NCI-H460 (cell line): Measurements from ENCODE around the gene PPP3CB. TPM values are rescaled to one million over a fixed set of nuclear protein-coding genes. Genes with fewer than 3 reads are reported as not detected.

Source experiments
- DNase-seq: peaks from one replicate; pipeline ENCODE4 v3.0.0-alpha.2; 2016; ENCODE audit warnings: low read depth; ENCODE audit errors: extremely low read depth
- polyA plus RNA-seq: library from polyadenylated mRNA; depleted of rRNA; stranded (reverse); fragments of >200 nt; gene quantifications from 2 replicates; pipeline ENCODE4 v1.2.3, GENCODE V29; 2014; cell fraction: nucleus; rRNA removed
- total RNA-seq: library from RNA; depleted of rRNA; stranded (reverse); fragments of >200 nt; shearing (Covaris generic); gene quantifications from 2 replicates; pipeline ENCODE4 v1.2.3, GENCODE V29; 2014; rRNA removed

The PPP3CB gene
- 15.3 and 17.1 TPM in 2 replicates for total RNA-seq
- polyA plus RNA-seq: 17.0 and 24.6 TPM in 2 replicates

DNA sequence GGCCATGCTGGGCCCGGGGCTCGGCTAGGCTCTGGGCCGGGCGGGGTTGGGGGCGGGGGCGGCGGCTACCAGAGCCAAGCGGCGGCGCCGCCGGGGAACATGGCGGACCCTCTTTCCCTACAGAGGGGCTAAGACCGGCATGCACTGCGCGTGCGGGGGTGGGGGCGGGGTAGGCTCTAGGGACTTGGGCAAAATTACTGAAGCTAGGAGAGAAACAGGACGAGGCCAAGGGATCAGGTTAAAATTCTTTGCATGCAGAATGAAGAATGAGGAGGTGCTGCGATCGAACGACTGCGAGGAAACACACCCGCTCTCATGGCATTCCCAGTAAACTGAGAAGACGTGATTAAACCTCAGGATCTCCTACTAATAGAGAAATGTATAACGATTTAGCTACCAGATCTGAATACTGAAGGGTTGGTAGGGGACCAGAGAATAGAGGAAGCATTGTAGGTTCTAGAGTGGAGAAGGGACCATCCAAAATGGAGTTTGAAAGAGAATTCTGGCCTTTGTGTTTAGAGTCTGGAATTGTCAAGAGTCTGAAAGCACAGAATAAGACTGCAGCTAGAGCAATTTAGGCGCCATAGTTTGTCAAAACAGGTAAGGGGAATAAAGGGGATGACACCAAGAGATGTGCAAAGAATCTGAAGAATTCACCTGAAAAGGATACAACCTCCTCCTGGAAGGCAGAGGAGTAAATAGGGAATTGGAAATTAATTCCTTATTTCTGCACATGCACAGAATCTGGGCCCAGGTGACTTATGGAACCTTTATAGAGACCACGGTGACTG, at the start of gene PPP3CB:
Gene PPP3CB, minus strand, starts transcription at position 141 of the 791 bp plus-strand sequence. Its CDS starts 135 bp downstream, at position 6.
- peak; percentile 95 for DNase-seq

DNA sequence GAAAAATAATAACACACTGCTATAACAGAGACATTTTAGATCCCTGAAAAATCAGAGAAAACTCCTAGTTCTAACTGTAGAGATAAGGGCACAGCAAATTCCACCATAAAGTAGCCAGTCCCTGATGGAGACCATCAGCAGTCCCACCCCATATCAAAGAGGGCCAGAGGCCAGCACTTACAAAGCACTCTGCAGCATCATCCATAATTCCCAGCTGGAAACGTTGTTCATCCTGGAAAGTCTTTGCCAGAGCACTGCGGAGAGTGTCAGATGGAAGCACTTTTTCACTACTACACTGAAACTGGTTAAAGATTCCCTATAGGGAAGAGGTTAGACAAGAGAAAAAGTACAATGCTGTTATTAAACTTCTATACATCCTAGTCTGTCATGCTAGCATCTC, 49.5 kb upstream of the PPP3CB start:
- no peak for DNase-seq

DNA sequence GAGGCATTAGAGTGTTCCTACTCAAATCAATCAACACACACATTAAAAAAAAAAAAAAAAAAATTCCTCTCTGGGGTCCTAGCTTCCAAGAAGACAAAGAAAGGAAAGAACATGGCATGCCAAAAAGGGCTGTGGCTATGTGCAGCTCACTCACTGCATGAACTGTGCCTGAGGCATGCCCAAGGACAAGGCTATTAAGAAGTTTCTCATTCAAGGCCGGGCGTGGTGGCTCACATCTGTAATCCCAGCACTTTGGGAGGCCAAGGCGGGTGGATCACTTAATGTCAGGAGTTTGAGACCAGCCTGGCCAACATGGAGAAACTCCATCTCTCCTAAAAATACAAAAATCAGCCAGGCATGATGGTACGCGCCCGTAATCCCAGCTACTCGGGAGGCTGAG, 41.9 kb upstream of the PPP3CB start:
- no peak for DNase-seq

DNA sequence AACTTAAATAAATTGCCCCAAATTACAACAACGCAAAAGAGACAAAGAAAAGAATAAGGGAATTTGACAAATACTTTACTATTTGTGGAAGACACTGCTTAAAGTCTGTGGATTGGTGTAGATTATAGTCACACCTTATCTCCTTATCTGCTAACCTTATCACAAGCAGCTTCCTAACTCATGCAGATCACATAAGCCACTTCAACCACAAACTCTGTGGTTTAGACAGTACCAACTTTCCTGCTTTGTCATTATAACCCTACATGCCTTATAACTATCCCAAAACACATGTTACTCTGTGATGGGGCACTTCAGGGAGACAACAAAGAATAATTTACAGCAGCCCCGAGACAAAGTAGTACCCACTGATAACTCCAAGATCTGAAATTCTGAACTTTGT, 41.5 kb upstream of the PPP3CB start:
- no peak for DNase-seq

DNA sequence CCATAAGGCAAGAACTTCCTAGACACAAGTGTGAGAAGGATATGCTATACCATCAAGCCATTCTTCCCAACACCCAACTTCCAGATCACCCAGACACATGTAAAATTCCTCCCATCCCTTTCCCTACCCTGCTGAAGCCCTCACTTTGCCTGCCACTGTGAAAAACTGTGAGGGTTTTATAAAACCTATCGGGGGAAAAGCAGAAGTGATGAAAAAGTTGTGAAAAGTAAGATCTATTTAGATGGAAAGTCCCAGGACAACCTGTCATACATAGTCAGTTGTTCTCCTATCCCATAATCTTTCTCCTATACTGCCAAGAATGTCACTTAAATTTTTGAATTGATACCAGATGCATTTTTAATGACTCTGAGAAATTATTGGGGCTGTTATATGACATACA, 39.0 kb upstream of the PPP3CB start:
- DNase-seq: no peak

DNA sequence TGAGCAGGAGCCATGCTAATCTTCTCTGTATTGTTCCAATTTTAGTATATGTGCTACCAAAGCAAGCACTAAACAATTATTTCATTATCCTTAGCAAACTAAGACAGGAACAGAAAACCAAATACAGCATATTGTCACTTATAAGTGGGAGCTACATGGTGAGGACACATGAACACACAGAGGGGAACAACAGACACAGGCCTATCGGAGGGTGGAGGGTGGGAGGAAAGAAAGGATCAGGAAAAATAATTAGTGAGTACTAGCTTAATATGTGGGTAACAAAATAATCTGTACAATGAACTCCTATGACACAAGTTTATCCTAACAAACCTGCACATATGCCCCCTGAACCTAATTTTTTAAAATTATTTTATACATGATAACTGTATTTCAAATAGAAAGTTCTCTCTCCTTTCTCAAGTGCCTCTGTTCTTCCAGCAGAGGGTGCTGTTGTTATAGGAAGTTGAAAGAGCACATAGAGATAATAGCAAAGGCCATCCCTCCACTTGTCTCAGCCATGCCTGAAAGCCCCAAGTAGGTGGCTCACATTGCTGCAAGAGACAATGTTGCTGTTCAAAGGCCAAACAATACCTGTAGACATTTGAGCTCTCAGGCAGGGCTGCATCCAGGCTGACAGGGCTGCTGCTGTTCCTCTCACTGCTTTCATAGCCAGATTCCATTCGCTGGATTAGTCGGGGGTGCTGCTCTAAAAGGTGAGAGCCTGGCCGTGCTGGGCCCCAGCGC, 33.4 kb upstream of the PPP3CB start:
- DNase-seq: peak; percentile 80

DNA sequence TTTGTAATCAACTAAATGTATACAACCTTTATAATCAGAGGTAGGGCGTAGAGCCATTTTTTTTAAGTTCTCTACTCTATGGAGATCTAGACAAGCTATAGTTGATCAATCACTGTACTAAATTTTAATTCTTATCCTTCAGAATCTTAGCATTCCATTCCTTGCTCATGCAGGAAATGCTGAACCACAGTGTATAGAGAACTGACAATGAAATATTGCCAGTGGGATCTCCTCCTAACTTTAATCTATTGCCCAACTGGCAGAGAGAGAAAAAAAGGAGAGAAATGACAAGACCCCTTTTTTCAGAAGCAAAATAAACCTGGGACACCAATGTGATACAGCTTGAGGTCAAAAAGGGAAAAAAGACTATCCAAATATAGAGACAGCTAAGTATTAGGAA, 26.4 kb upstream of the PPP3CB start:
- DNase-seq: no peak

DNA sequence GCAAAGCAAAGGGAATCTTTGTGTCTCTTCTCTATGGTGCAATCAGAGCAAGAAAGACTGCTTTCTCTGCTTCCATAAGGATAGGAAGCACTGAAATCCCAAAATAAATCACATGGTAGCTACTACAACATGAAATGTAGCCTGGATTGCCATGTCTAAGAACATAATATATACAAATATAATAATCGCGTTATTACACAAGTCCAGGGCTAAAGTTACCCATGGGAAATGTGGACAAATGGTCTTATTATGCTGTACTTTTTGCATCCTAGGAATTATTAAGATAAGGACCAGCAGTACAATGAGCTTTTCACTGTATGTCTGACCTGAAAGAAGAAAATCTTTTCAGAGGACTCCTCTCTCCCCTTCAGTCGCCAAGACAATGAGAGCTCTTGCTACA, 23.5 kb upstream of the PPP3CB start:
- DNase-seq: no peak

DNA sequence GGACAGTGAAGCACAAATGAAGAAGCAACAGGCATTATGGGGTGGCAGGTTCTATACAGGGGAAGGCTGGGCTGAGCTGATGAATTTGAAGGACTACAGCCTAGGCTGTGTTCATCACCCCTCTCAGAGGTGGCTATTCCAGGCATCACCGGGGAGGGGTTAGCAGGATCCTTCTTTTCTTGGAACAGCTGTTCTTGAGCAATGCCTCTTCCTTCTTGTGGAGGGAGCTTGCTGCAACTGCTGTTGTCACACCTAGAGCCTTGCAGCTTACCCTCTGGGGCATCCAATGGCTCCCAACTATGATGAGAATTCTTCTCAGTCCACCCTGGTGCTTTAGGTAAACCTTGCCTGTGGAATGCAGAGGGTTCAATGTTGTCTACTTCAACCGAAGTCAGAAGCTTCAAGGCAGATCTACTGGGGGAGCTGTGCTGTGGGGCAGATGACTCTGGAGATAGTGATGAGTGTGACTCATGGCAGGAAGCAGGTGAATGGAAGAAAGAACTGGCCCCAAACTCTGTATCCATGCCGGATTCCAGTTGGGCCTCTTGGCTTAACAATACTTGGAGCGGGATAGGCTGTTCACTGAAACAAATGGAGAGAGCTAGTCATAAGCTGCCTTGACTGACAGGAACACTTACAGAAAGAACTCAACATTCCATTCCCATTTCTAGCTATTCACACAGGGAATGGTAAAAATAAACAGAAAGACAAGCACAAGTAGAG, 21.5 kb upstream of the PPP3CB start:
- DNase-seq: no peak

DNA sequence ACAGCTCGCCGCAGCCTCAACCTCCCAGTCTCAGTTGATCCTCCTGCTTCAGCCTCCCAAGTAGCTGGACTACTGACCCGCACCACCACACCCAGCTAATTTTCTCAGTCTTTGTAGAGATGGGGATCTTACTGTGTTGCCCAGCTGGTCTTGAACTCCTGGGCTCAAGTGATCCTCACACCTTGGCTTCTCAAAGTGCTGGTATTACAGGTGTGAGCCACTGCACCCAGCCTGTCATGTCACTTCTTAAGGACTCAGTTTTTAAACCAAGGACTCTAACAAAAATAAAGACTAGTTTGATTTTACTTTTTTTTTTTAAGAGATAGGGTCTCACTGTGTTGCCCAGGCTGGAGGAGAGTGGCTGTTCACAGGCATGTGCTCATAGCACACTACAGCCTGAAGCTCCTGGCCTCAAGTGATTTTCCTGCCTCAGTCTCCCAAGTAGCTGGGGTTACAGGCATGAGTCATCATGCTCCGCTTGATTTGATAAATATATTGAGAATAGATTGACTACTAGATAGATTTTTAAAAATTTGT, 16.5 kb upstream of the PPP3CB start:
- no peak for DNase-seq

DNA sequence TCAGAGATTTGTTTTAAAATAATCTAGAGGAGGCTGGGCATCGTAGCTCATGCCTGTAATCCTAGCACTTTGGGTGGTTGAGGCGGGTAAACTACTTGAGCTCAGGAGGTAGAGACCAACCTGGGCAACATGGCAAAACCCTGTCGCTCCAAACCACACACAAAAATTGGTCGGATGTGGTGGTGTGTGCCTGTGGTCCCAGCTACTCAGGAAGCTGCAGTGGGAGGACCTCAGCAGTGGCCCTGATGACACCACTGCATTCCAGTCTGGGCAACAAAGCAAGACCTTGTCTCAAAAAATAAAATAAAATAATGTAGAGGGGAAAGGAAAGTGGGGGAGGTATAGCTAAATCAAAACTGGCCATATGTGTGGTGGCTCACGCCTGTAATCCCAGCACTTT, 13.9 kb upstream of the PPP3CB start:
- DNase-seq: no peak

DNA sequence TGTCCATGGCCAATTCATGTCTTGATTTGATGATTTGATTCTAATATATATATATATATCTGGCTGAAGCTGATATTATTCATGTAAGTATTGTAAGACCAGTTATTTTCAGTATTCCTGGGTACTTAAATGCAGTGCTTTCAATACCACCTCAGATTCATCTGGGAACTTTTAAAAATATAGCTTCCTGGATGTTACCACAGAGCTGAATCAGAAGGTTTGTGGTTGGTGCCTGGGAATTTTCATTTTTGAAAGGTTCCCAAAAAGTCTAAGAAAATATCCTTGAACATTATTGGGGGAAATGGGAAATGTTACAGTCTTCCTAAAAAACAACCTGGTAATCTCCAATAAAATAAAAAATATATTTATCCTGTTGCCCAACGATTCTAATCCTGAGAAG, 10.7 kb upstream of the PPP3CB start:
- DNase-seq: no peak

DNA sequence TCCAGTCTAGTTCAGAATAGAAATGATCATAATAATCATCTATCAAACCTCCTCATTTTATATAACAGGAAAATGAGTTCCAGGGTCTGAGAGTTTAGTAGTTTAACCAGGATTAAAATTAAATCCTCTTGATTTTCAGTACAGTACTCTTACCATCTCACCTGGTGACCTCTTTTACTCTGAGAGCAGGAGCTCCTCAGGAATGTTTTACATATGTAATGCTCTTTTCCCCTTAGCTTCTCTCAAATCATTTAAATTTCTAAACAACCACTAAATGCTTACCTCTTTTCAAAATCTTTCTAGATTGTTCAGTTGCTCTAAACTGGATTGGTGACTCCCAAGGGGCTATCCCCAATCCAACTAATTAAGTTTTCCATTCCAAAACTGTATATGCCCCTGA, 10.2 kb upstream of the PPP3CB start:
- no peak for DNase-seq

DNA sequence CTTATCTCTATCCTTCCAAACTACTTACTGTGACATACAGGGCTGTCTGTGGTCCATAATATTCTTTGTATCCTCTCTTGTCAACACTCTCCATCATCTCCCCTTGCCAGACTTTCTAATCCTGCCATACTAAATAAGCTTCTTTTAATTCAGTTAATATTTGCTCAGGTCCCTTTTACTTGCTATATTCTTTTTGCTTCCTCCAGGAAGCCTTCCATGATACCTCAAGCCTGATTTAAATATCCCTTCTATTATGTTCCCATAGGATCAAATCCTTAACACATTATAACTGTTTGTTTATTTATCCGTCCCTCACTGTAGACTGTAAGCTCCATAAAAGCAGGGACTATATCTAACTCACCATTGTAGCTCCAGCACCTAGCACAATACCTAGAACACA, 7.2 kb upstream of the PPP3CB start:
- DNase-seq: no peak

DNA sequence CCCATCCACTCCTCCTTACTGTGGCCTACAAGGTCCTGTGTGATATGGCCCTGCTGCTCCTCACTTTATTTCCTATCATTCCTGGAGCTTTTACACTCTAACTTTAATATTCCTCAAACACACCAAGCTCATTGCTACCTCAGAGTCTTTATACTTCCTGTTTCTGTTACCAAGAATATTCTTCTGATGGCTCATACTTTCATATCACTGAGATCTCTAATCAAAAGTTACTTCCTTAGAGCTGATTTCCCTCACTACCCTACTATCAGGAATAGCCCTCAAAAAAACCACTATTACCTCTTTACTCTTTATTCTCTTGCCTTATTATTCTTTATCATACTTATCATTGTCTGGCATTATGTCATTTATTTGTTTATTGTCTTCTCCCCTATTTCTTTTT, 5.8 kb upstream of the PPP3CB start:
- no peak for DNase-seq

DNA sequence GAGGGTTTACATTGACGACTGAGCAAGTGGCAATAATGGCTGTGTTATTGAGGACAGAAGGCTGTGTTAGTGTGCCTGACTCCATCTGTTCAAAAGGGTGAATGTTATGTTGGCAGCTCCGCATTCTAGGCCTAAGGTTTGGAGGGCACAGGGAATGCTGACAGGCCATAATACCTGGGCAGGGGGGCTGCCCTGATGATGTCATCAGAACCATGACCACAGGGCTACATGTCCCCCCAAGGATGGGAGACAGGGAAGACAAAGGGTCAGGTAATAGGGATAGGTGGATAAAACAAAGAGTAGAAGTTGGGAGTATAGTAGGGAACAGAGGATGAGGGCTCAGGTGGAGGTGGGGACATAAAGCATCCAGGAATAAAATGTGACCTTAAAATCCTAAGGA, 1.8 kb upstream of the PPP3CB start:
- no peak for DNase-seq

DNA sequence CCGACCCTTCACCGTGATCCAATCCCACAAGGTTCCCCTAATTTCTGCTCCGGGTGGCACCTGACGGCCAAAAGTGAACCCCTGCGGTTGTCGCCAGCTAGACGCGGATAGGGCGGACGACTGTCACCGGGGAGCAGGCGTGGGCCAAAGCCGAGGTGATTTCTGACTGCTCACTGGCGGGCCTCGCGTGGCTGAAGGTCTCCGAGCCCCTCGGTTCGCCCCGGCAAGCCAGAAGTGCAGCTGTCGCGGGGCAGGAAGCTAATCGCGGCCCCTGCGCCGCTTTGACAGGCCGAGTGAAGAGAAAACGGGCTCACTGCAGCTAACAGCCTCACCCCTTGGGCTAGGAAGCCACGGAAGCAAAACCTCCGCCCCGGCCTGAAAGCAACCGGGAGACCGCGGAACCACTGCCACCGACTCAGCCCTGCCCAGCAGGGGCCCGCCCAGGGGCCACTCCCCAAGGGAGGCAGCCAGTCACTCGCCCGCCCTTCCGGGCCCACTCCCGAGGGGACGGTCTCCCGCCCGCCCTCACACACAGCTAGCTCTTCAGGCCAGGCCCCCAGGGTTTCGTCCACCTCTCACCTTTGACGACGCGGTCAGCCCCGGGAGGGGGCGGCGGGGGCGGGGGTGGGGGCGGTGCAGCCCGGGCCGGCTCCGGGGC, 469 bp downstream of the PPP3CB start:
- peak; percentile 96 for DNase-seq

DNA sequence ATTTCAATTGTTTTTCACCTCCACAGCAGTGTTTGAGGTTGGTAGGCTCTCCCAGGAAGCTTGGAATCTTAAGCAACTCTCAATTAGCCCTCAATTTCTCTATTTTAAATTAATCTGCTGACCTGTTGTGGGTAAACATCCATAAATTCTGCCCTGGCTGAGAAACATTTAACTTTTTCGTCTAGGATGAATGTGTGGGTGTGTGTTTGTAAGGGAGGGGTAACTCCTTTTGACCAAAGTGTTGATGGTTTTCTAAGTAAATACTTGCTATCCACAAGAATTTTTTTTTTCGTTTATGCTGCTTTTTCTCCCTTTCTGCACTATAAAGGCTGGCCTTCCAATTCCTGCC, 973 bp downstream of the PPP3CB start:
- DNase-seq: no peak

DNA sequence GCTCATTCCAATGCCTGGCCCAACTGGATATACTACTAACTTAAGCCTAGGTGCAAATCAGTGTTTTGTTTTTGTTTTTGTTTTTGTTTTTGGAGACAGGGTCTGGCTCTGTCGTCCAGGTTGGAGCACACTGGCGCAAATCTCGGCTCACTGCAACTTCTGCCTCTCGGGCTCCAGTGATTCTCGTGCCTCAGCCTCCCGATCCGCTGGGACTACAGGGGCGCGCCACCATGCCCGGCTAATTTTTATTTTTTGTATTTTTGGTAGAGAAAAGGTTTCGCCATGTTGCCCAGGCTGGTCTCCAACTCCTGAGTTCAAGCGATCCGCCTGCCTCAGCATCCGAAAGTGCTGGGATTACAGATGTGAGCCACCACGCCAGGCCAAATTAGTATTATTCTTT, 1.6 kb downstream of the PPP3CB start:
- DNase-seq: no peak

DNA sequence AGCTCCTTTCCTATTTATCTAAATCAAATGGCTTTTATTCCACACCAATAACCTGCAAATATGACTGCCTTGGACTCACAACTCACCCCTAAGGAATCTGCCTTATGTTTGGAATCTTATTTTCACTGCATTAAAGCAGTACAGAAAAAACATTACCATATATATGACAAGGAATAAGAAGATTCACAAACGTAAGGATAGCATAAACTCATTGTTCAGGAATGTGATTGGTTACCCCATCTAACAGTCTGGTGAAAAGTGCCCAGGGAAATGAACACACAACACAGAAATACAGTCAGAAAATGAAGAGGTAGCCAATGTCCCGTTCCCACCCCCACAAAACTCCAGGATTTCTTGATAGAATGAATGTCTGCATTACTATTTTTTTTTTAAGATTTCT, 2.0 kb downstream of the PPP3CB start:
- DNase-seq: peak; percentile 86

DNA sequence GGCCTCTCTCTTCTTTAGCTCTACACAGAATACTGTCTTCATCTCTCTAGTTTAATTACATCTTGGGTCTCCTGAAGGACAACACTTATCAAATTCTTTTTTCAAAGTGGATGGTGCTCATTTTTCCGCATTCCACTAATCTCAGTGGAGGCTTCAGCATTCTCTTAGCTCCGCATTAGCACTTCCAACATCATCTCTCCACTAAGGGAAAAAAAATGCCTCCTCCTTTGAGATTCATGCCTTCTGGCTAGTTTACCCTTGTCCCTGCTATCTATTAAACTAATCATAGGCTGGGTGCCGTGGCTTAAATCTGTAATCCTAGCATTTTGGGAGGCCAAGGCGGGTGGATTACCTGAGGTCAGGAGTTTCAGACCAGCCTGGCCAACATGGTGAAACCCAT, 9.2 kb downstream of the PPP3CB start:
- DNase-seq: no peak
